K562 (cell line): Measurements from ENCODE around the gene HLA-DOB. TPM values are rescaled to one million over a fixed set of nuclear protein-coding genes. Genes with fewer than 3 reads are reported as not detected.

ENCODE experiments used
- ASH1L ChIP-seq: fragments of 450-650 bp; IDR thresholded peaks from 2 replicates; pipeline ENCODE4 v1.6.1; 2018; ENCODE audit warnings: borderline replicate concordance, mild to moderate bottlenecking, low read depth; ENCODE audit not compliant: partially characterized antibody
- CBFA2T3 ChIP-seq: fragments of 450-650 bp; IDR thresholded peaks from 2 replicates; pipeline ENCODE4 v1.6.1; 2017
- HDAC3 ChIP-seq: fragments of 450-650 bp; IDR thresholded peaks from 2 replicates; pipeline ENCODE4 v1.6.1; 2018; ENCODE audit warnings: borderline replicate concordance, mild to moderate bottlenecking, moderate library complexity; ENCODE audit not compliant: partially characterized antibody
- HMG20B ChIP-seq: fragments of 250-450 bp; sonication (Bioruptor Pico); IDR thresholded peaks from 2 replicates; pipeline ENCODE4 v1.5.0; 2021; ENCODE audit warnings: mild to moderate bottlenecking
- MTA2 ChIP-seq: fragments of 450-650 bp; IDR thresholded peaks from 2 replicates; pipeline ENCODE4 v1.6.1; 2016; ENCODE audit warnings: low read depth
- NBN ChIP-seq: fragments of 450-650 bp; IDR thresholded peaks from 2 replicates; pipeline ENCODE4 v1.6.1; 2016; ENCODE audit warnings: low read depth, mild to moderate bottlenecking
- NFATC3 ChIP-seq: fragments of 450-650 bp; IDR thresholded peaks from 2 replicates; pipeline ENCODE4 v1.6.1; 2017; ENCODE audit warnings: mild to moderate bottlenecking
- PREB ChIP-seq: sonication (generic); formaldehyde crosslinking; IDR thresholded peaks from 2 replicates; pipeline ENCODE4 v1.8.1; 2023; ENCODE audit warnings: mild to moderate bottlenecking, missing genetic modification reagents
- RAD21 ChIP-seq, 2 experiments: fragments of 250-450 bp in 1 of 2; fragments of 450-650 bp in 1 of 2; sonication (Bioruptor Pico) in 1 of 2; formaldehyde crosslinking in 1 of 2; IDR thresholded peaks in 1 of 2; conservative IDR thresholded peaks in 1 of 2; 2 replicates each; pipeline versions ENCODE4 v1.4.0 to v1.8.0; 2020 to 2022; ENCODE audit warnings: mild to moderate bottlenecking in 2 of 2, moderate library complexity in 1 of 2
- SMARCA4 ChIP-seq: fragments of 450-650 bp; IDR thresholded peaks from 2 replicates; pipeline ENCODE4 v1.6.1; 2016
- SMARCE1 ChIP-seq: fragments of 450-650 bp; IDR thresholded peaks from 2 replicates; pipeline ENCODE4 v1.7.1; 2016; ENCODE audit warnings: mild to moderate bottlenecking
- SRSF3 ChIP-seq: fragments of 200-400 bp; formaldehyde crosslinking; IDR thresholded peaks from 2 replicates; pipeline ENCODE4 v1.6.1; 2016; ENCODE audit warnings: mild to moderate bottlenecking, low read length, moderate library complexity; ENCODE audit not compliant: insufficient read depth
- STAG1 ChIP-seq: sonication (generic); formaldehyde crosslinking; IDR thresholded peaks from 2 replicates; pipeline ENCODE4 v1.5.0; 2020; ENCODE audit warnings: missing genetic modification reagents, borderline replicate concordance
- TAL1 ChIP-seq: fragments of 450-650 bp; IDR thresholded peaks from 2 replicates; pipeline ENCODE4 v1.6.1; 2016; ENCODE audit warnings: mild to moderate bottlenecking
- TCF7L2 ChIP-seq: fragments of 150-350 bp; IDR thresholded peaks from 2 replicates; pipeline ENCODE4 v1.6.1; 2016; ENCODE audit warnings: low read depth, mild to moderate bottlenecking, low read length, moderate library complexity
- VEZF1 ChIP-seq: fragments of 200-800 bp; sonication (Bioruptor generic); IDR thresholded peaks from 2 replicates; pipeline ENCODE4 v1.6.1; 2017; ENCODE audit warnings: missing genetic modification characterization, missing compliant biosample characterization
- YY1 ChIP-seq, 3 experiments: IDR thresholded peaks; 2 replicates each; pipeline ENCODE4 v1.6.1; 2011; ENCODE audit warnings: low read length in 2 of 3, mild to moderate bottlenecking in 2 of 3, moderate library complexity in 2 of 3, borderline replicate concordance in 1 of 3, control low read depth in 1 of 3, low read depth in 1 of 3; ENCODE audit not compliant: insufficient read depth in 3 of 3, insufficient replicate concordance in 2 of 3, control insufficient read depth in 1 of 3, insufficient read length in 1 of 3; ENCODE audit errors: extremely low read depth in 1 of 3
- ZNF143 ChIP-seq: sonication (generic); formaldehyde crosslinking; IDR thresholded peaks from 2 replicates; pipeline ENCODE4 v1.9.0; 2022; ENCODE audit warnings: mild to moderate bottlenecking, missing genetic modification reagents
- ZZZ3 ChIP-seq: fragments of 450-650 bp; IDR thresholded peaks from 2 replicates; pipeline ENCODE4 v1.6.1; 2016; ENCODE audit warnings: antibody characterized with exemption, mild to moderate bottlenecking, moderate library complexity
- polyA plus RNA-seq, 8 experiments: library from polyadenylated mRNA; depleted of rRNA in 4 of 8; stranded (reverse) in 5 of 8; unstranded in 3 of 8; fragments of >200 nt; fragmentation: Nextera tagmentation in 2 of 8; fragmentation: Illumina TruSeq in 1 of 8; extraction: Ambion mirVana in 2 of 8; extraction: Trizol in 1 of 8; gene quantifications; 2 replicates each; pipeline versions ENCODE4 v1.2.1 to v1.2.3, GENCODE V29; 2011 to 2014; ENCODE audit warnings: inconsistent platforms in 1 of 8, missing spikeins in 1 of 8
- total RNA-seq, 7 experiments: library from RNA; depleted of rRNA in 6 of 7; stranded (reverse); fragments of >200 nt in 6 of 7; fragmentation: Illumina TruSeq in 2 of 7; extraction: Trizol in 2 of 7; gene quantifications; 2 replicates each; pipeline versions ENCODE4 v1.2.1 to v1.2.3, GENCODE V29; 2011 to 2021; ENCODE audit warnings: low replicate concordance in 1 of 7
- TF ChIP-seq, protein P1 (sequence below): fragments of 250-450 bp; sonication (Bioruptor Pico); IDR thresholded peaks from 2 replicates; pipeline ENCODE4 v1.8.0; 2022; ENCODE audit warnings: inconsistent platforms
- TF ChIP-seq, protein P2 (sequence below): IDR thresholded peaks from 2 replicates; pipeline ENCODE4 v1.6.1; 2014; ENCODE audit warnings: antibody characterized with exemption

The HLA-DOB gene
- total and polyA plus RNA-seq, 9 of the 15 experiments (the other 6 are each of a cell fraction or from before 2014, with no cell fraction given), result 1.2 to 4.0 (median 2.5) TPM

DNA sequence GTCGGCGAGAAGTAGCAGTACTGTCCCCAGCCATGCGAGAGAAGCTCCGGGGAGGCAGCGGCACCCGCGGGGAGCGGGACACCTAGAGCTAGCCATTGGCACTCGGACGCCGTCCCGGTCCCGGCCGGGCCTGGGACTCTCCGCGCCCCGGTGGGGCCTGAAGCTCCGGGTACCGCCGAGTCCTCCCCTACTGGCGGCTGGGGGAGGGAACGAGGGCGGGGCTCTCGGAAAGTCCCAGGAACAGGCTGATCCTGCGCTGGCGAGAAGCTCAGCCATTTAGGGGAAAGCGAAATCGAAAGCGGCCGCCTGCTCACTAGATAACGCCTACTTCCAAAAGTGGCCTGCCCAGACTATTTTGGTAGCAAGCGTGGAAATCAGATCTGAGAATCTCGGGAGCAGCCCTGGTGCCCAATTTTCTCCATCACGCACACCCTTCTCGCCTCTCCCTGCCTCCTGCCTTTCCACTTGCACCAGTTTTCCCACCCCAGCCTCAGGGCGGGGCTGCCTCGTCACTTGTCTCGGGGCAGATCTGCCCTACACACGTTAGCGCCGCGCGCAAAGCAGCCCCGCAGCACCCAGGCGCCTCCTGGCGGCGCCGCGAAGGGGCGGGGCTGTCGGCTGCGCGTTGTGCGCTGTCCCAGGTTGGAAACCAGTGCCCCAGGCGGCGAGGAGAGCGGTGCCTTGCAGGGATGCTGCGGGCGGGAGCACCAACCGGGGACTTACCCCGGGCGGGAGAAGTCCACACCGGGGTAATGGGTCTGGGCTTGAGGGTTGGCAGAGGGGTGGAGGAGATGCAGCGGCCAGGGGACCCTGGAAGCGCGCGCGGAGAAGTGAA lies 37.0 kb upstream of the HLA-DOB start, which contains the start of the genes PSMB9 and TAP1 (continued):
- no peak for TF ChIP-seq NFATC3
- TF ChIP-seq, protein P1, sequence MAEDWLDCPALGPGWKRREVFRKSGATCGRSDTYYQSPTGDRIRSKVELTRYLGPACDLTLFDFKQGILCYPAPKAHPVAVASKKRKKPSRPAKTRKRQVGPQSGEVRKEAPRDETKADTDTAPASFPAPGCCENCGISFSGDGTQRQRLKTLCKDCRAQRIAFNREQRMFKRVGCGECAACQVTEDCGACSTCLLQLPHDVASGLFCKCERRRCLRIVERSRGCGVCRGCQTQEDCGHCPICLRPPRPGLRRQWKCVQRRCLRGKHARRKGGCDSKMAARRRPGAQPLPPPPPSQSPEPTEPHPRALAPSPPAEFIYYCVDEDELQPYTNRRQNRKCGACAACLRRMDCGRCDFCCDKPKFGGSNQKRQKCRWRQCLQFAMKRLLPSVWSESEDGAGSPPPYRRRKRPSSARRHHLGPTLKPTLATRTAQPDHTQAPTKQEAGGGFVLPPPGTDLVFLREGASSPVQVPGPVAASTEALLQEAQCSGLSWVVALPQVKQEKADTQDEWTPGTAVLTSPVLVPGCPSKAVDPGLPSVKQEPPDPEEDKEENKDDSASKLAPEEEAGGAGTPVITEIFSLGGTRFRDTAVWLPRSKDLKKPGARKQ (CRISPR knock-in tag), result no peak
- no peak for TF ChIP-seq SRSF3
- TF ChIP-seq MTA2, result no peak
- TF ChIP-seq VEZF1 (CRISPR knock-in tag), result peak; percentile 93
- no peak for TF ChIP-seq PREB (CRISPR knock-in tag)
- peak; percentile 92 for TF ChIP-seq NBN
- TF ChIP-seq SMARCE1, result peak; percentile 52; the same call in 1 of the 2 replicates
- TF ChIP-seq RAD21 (CRISPR knock-in tag; conservative IDR thresholded peaks at IDR 0.05 in 1 of 2, IDR thresholded peaks at IDR 0.05 in 1 of 2), result peak; percentile 84 to 87
- peak; percentile 58; the same call in 1 of the 2 replicates for TF ChIP-seq SMARCA4
- TF ChIP-seq TCF7L2, result no peak
- no peak for TF ChIP-seq STAG1 (CRISPR knock-in tag)
- no peak for TF ChIP-seq HMG20B (CRISPR knock-in tag)
- no peak for TF ChIP-seq ASH1L
- TF ChIP-seq, protein P2, sequence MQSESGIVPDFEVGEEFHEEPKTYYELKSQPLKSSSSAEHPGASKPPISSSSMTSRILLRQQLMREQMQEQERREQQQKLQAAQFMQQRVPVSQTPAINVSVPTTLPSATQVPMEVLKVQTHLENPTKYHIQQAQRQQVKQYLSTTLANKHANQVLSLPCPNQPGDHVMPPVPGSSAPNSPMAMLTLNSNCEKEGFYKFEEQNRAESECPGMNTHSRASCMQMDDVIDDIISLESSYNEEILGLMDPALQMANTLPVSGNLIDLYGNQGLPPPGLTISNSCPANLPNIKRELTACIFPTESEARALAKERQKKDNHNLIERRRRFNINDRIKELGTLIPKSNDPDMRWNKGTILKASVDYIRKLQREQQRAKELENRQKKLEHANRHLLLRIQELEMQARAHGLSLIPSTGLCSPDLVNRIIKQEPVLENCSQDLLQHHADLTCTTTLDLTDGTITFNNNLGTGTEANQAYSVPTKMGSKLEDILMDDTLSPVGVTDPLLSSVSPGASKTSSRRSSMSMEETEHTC, result no peak
- peak in 1 of 3 experiments; percentile 29 for TF ChIP-seq YY1 (IDR thresholded peaks at IDR 0.05; ENCODE audit: borderline replicate concordance in 1 of 3, control insufficient read depth in 1 of 3, extremely low read depth in 1 of 3, insufficient read depth in 3 of 3, insufficient read length in 1 of 3, insufficient replicate concordance in 2 of 3, low read depth in 1 of 3, low read length in 2 of 3)
- TF ChIP-seq ZZZ3, result no peak
- TF ChIP-seq HDAC3, result no peak
- TF ChIP-seq ZNF143, result no peak
- no peak for TF ChIP-seq CBFA2T3
- TF ChIP-seq TAL1, result peak; percentile 14; the same call in 1 of the 2 replicates
